COLO668 (cell line): ENCODE results near the gene PROC.
"Not testable (repeated sequence)": the region's sequence is repeated elsewhere in the genome, so short reads cannot be mapped to it uniquely, and the experiment has no call there.

Experiments used
- DNase-seq: peaks from one replicate; lab custom pipeline; 2025; ENCODE audit not compliant: unreplicated experiment; lab: John Stamatoyannopoulos, UW

PROC gene

DNA sequence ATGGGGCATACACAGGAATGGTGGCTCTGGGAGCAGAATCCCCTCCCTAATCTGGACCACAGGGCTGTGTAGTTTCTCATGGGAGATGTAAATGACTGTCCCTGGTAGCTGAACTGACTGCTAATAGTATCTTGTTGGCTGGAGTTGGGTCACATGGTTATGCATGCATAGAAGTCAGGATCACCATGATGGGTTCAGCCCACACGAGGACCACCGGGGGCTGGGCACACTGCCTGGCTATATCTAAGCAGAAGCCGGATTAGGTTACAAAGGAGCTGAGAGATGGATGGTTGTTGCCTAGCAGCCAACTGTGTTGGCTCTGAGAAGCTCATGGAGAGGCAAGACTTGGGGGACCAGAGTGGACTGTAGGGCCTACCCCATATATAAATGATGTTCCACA lies 23.7 kb upstream of the PROC start:
- DNase-seq: no peak

DNA sequence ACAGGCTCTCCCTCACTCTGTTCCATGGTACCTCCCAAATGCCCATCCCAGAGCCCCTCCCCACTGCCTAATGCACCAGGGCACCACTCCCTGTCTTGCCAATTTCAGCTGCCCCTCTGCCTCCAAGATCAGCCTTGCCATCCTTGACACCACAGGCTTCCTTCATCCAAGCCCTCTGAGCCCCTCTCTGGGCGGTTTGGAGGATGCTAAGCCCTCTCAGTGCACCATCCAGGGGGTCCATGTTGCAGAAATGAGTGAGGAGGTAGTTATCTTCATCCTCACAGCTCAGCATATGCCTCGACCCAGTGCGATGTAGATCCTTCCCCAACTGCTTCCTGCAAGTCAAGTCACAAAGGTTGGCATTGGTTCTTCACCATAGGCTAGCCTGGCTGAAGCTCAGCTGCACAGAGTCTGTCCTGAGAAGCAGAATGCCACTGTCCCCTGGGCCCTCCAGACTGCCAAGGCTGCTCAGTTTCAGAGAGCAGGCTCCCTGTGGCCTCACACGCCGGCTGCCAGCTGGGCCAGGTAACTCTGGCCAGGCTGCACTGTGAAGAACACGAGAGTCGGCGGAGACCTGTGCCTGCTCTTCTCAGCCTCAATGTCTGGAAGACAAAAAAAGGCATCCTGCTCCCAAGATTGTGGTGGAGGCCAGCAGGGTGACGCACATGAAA lies 20.5 kb upstream of the PROC start:
- DNase-seq: no peak

DNA sequence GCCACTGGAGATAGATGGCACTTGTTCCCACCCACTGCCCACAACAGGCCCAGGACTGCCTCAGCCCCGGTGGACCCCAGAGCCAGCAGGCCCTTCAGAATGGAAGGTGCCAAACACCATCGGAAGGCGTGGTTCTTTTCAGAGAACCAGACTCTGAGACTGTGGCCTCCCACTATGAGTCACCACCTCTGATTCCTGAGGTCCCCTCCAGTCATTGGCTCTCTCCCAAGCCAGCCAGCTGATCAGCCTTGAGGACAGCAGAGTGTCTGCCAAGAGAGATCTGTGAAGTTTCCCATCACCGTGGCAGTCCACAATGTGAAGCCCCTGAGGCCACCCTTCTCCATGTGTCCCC lies 20.0 kb upstream of the PROC start:
- peak; percentile 59 for DNase-seq

DNA sequence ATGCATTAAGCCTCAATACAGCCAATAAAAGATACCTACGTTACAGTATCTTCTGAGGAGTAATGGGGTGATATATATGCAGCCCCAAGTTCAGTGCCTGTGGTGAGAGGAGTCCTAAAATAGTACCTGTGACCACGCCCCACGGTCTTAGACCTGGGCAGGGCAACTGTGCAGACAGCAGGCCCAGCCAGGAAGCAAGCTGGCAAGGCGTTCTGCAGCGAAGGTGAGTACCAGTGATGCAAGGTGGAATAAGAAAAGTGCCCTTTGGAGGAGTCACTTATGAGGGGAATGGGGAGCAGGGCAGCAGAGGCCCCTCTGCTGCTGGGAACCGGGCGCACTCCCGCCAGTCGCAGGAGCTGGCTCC lies 17.7 kb upstream of the PROC start:
- no peak for DNase-seq

DNA sequence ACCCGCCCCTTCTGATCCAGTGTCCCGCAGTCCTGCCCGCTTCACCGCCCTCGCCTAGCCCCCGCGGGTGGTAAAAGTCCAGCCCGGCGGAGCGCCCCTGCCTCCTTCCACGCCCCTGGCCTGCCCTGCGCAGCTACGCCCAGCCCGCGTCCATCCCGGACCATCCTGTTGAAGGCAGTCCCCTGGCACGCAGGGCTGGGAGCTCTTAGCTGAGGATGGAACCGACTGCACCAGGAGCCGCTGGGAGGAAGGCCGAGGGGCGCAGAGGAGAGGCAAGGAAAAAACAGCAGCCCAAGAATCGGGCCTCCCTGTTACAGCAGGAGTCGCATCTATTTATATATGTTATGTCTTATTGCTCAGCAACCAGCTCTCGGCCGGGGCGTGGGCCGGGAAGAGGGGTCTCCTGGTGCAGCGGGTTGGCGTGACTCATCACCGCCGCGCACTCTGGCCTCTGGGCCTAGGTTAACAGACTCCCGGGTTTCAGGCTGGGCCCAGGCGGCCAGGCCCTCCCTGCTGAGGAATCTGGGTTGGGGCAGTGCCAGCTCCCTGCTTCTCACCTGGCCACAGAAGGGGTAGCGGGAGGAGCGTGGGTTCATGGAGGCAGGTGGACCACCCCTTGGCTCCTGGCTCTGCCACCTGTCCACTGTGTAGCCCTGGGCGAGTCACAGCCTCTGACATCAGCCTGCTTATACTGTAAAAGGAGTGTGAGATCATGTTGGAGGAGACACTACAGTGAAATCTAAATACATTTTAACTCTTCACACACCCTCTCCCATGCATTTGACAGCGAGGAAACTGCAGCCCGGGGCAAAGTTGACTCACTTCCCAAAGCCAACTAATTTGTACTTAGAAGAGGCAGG lies 17.1 kb upstream of the PROC start:
- peak; percentile 69 for DNase-seq

DNA sequence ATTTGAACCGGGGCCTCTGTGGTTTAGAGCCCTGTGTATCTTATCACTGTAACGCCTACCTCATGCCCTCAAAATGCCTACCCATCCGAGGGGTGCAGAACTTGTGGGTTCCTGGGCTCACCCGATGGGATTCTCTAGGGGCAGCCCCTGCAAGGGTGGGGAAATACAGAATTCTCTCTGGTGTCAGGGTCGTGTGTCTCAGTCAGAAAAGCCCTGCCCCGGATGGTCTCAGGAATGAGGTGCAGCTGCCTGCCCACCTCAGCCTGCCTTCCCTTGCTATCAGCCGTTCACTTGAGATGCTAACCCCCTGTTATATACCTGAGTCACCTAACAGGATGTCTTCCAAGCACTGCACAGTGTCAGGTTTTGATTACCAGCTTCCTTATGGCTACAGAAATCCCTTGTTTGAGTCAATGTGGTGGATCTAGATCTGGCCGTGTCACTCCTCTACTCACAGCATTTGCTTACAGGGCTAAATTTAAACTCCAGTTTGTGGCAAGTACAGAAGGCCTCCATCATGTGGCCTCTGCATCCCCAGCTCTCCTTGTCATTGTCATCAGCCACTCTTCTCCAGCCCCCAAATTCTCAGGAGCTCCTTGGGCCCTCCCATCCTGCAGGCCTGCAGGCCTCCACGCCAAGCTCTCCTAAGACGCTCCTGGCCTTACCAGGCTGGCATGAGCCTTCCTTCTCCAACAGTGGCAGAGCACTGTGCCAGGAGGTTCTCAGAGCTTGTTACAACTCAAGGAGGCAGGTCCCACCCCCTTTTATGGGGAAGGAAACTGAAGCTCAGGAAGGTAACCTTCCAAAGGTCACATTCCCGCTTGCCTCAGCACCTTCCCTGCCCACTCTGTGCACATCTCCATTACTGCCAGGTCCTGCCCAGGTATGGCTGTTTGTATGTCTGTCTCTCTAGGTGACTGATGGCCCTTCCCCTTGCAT lies 16.2 kb upstream of the PROC start:
- no peak for DNase-seq

DNA sequence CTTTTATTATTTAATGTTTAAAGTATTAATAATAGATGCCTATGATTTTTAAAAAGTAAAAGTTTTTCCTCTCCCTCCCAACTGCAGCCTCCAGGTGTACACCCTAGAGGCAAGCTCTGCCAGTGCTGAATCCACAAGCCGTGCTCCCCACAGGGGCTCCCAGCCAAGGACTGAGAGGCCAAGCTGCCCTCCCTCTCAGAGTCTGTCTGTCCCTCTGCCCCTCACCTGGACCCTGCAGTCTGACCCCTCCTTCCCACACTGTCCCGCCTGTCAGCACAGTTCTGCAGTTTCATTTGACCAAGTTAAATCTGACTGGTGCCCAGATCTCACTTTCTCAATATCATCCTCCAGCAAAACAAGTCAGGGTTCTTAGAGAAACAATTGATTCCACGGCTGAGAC lies 14.8 kb upstream of the PROC start:
- DNase-seq: no peak

DNA sequence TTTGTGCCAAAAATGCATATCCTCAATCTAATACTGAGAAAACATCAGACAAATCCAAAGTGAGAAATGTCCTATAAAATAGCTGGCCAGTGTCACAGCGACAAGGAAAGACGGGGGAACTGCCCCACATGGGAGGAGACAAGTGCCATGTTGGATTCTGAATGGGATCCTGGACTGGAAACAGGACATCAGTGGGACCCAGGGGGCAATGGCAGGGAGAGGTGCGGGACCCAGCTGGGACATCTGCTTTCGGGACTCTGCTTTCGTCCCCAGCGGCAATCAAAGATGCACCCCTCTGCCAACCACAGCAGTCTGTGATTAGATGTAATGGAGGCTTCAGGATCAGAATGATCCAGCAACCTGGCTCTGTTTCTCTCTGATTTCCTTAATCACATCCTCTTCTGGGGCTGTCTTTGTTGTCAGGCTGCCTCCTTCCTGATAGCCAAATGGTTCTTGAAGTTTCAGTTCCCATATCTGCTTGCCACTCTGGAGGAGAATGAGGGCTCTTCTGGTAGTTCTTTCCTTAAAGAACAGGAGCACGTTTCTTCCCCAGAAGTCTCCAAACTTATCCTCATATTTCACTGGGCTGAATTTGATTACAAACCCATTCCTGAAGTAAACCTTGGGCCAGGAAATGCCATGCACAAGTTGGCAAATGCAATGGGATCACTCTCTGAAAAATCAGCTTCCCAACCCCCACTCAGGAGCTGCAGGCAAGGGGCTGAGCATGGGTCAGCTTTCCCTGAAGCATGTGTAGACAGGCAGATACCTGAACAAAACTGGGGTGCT lies 13.6 kb upstream of the PROC start:
- DNase-seq: no peak

DNA sequence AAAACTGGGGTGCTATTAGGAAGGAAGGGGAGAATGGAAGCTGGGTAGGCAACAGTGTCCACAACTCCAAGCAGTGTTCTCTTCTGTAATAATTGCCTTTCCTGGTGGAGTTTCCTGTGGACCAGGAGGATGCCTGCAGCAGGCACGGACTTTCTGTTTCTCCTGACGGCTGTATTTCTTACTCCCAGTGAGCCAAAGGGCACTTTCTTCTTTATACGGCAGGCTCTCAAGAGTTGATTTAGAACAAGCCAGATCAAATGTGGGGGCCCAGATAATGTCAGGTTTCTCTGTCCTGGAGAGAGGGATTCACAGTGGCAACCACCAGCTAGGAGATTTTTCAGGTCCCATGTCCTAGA lies 13.0 kb upstream of the PROC start:
- no peak for DNase-seq

DNA sequence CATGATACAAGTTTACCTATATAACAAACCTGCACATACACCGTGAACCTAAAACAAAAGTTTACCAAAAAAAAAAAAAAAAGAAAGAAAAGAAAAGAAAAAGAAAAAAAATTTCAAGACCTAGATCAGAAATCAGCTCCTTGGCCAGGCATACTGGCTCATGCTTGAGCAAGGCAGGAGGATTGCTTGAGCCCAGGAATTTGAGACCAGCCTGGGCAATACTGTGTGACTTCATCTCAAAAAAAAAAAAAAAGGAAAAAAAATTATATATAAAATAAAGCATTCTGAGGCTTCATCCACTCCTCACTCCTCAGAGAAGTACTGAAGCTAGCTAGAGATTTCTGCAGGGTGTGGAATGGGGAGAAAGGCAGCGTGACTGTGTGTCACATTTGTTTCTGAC lies 11.8 kb upstream of the PROC start:
- no peak for DNase-seq

DNA sequence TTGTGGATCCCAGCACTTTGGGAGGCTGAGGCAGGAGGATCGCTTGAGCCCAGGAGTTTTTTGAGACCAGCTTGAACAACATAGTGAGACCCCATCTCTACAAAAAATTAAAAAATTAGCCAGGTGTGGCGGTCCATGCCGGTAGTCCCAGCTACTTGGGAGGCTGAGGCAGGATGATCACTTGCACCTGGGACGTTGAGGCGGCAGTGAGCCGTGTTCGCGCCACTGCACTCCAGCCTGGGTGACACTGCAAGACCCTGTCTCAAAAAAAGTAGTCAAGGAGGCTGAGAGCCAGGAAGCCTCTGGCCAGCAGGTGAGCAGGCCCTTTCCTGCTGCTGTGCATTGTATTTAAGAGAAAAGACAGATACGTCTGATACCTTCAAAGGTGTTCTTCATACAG lies 11.1 kb upstream of the PROC start:
- no peak for DNase-seq

DNA sequence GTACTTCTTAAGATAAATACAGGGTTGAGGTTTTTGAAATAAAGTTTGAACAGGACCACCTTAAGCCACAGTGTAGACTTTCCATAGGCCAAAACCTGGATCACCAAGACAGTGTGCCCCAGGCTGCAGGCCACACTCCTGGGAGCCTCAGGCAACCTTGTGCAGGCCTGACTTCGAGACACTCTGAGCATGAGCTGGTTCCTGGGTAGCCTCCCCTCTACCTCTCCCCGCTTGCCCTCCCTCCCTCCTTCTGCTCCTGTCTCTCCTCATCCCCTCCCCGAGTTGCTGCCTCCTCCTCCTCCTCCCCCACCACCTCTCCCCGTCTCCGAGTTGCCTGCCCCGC lies 10.6 kb upstream of the PROC start:
- no peak for DNase-seq

DNA sequence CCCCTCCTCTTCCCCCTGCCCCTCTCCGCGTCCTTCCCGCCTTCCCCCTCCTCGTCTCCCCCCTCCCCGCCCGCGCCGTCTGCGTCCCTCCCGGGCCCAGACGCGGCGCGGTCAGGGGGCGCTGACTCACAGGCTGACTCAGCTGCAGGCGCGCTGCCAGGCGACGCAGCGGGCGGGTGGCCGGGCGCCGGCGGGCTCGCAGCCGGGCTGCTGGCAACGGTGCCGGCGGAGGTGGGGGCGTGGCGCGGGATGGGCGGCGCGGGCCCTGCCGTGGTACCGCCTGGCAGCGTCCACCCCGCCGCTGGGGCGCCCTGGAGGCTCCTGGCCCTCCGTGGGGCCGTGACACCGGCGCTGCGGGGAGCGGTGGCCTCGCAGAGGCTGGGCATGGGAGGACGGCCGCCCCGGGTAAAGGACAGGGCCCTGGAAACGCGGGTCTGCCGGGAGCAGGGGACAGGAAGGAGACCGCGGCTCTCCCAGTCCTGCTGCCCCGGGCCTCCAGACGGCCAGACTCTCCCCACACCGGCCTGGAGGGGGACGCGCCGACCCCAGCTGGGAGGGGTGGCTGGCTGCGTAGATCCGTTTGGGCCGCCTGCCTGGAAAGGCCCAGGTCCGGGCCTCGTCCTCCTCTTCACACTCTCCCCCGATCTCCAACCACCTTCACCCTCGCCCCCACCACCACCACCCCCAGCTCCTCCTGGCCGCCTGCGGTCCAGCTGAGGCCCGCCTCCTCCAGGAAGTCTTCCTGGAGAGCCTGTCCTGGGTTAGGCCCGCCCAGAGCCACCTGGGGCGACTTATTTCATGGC lies 10.0 kb upstream of the PROC start:
- peak; percentile 96 for DNase-seq

DNA sequence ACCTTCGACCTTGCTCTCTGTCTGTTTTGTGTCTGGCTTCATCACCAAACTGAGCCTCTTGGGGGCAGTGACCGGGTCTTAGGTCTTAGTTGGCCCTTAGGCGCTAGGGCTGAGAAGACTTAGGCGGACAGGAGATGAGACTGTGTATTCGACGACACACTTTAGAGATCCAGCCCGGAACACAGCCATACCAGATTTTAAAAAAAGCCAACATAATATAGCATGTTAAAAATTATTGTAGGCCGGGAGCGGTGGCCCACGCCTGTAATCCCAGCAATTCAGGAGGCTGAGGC lies 9.5 kb upstream of the PROC start:
- DNase-seq: no peak

DNA sequence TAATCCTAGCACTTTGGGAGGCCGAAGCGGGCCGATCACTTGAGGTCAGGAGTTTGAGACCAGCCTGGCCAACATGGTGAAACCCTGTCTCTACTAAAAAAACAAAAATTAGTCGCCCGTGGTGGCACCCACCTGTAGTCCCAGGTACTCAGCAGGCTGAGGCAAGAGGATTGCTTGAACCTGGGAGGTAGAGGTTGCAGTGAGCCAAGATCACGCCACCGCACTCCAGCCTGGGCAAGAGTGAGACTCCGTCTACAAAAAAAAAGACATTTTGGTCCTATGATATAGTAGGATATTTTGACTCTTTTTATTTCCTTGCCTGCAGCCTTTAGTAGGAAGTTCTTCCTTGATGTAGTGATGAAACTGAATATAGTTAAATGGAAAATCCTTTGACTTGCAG lies 8.5 kb upstream of the PROC start:
- DNase-seq: not testable (repeated sequence)

DNA sequence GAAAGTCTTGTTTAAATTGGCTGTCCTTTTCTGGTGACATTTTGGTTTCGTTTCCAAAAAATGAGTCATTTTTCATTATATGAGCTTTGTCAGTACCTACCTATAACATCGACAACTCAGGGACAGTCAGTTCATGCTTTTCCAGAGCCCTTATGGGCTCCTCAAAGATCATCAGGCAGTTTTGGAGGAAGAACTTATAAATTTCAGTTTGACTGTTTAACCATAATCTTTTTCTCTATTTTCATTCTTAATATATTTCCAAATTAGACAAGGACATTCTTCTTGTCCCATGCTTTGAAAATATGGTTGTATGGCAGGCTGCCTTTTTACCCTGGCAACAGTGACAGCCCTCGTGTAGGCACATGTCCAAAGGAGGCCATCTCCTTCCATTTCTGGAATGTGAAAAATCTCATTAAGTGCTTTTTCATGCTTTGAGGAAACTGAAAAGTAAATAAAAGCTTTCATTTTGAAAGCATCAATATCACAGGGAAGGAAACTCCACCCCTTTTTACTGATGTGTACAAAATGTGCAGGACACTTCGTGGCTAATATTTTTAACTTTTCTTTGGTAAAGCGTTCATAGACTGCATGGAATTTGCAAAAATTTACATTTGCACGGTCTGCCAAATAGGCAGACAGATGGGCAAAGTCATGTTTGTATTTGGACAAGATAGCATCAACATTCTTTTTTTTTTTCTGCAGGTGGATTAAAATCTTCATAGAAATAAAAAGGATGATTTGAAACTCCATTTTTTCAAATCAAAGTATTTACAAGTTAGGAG lies 7.2 kb upstream of the PROC start:
- no peak for DNase-seq

DNA sequence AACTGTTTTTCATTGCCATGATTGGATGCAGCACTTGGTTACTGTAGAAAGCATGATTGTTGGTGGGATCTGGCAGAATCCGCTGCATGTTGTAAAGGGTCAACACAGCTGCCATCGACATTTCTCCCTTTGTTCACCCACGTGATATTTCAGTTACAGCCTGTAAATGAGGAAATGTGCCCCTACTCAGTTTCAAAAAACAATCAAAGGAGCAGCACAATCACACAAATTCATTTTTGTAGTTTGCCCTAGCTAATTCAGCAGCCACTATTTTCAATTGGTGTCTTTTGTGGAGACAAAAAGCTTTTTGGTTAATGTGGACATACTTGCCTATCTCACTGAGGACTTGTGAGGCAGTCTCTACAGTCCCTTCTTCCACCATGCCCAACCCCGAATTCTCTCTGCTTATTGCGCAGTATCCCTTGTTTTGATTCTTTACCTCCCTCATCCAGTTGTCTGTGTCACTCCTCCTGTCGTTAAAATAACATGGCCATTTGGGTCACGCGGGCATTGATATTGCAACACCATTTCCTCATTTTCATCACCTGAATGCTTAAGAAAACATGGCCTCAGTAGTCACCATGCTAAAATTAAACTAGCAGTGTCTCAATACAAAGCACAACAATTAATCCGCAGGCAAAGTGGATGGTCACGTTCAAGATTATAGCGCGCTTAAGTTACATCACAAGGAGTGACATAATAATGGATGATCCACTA lies 6.4 kb upstream of the PROC start:
- DNase-seq: no peak

DNA sequence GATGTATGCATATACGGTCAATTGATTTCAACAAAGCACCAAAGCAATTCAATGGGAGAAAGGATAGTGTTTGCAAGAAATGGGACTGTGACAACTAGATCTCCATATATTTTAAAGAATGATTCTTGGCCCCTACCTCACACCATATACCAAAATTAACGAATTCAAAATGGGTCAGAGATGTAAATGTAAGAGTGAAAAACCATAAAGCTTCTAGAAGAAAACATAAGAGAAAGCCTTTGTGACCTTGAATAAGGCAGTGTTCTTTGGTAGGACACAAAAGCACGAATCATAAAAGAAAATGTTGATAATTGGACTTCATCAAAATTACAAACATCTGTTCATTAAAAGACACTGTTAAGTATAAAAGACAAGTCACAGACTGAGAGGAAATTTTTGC lies 5.0 kb upstream of the PROC start:
- no peak for DNase-seq
